NCI-H345 treated with DMSO at 0.1 percent for 48 hours (cell line): ENCODE results near the gene CHPF.

Experiments
- DNase-seq: peaks from one replicate; lab custom pipeline; 2025; ENCODE audit not compliant: unreplicated experiment; lab: John Stamatoyannopoulos, UW

The CHPF gene, protein sequence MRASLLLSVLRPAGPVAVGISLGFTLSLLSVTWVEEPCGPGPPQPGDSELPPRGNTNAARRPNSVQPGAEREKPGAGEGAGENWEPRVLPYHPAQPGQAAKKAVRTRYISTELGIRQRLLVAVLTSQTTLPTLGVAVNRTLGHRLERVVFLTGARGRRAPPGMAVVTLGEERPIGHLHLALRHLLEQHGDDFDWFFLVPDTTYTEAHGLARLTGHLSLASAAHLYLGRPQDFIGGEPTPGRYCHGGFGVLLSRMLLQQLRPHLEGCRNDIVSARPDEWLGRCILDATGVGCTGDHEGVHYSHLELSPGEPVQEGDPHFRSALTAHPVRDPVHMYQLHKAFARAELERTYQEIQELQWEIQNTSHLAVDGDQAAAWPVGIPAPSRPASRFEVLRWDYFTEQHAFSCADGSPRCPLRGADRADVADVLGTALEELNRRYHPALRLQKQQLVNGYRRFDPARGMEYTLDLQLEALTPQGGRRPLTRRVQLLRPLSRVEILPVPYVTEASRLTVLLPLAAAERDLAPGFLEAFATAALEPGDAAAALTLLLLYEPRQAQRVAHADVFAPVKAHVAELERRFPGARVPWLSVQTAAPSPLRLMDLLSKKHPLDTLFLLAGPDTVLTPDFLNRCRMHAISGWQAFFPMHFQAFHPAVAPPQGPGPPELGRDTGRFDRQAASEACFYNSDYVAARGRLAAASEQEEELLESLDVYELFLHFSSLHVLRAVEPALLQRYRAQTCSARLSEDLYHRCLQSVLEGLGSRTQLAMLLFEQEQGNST

DNA sequence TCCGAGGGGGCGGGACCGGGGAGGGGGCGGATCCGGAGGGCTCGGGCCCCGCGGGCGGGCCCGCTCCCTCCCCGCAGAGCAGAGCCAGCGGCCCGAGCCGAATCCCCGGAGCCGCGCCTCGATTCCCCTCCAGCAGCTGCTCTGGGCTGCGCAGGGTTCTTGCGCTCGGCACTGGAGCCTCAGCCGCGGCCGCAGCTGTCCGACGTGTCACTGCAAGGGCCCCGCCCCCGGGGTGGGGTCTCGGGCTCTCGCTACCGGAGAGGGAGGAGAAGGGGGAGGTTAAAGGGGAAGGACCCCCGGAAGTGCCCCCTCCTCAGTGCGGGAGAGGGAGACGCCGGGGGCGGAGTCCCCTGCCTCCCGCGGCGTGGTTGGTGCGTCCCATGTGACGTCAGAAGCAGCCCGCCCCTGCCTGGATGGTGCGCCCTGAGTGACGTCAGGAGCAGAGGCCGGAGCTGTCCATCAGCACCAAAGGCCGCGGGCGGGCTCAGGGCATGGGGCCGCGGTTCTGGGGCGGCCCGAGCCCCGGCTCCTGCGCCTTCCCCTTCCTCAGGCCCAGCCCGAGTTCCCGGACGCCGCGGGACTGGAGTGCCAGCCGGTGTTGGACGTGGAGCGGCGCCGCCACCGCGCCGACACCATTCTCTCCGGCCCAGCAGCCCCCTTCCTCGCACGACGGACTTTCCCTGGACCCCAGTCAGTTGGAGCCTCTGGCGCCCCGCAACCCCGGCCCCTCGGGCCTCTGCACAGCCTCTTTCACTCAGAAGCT lies at the start of gene CHPF, which contains the start of gene TMEM198:
Gene CHPF (minus strand): TSS at position 214 of the 763 bp plus-strand sequence. CDS start 271 bp downstream, outside the sequence.
Gene TMEM198 (plus strand): TSS at position 433 of the 763 bp plus-strand sequence. CDS start 700 bp downstream, outside the sequence.
- peak; percentile 94 for DNase-seq

DNA sequence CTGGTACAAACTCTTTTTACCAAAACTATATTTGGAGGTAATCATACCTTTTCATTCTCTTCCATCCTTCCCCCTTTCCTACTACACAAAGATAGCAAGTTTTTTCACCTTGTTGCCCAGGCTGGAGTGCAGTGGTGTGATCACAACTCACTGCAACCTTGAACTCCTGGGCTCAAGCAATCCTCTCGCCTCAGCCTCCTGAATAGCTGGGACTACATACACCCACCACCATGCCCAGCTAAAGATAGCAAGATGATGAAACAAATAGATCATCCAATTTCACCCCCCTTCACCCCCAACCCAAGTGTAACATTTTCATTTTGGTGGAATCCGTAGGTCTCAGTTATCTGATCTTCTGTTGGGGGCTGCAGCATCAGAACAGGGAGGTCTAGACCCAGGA lies 49.5 kb upstream of the CHPF start:
- DNase-seq, result no peak

DNA sequence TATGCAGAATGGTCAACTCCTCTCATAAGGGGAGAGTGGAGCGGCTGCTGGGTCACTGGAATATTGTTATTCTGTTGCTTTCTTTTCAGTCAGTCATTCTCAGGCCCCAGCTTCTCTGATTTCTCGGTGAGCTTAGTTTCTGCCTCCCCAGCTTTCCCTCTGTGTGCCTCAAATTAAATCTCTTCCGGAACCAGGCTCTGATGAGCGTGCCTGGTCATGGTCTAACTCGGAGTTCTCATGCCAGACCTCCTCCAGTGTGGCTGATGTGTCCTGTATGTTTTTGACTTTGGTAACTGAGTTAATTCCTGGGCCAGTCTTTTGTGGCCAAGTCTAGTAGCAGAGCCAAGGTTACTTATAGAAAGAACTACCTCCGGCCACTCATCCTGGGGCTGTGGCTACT lies 49.1 kb upstream of the CHPF start:
- DNase-seq, result no peak

DNA sequence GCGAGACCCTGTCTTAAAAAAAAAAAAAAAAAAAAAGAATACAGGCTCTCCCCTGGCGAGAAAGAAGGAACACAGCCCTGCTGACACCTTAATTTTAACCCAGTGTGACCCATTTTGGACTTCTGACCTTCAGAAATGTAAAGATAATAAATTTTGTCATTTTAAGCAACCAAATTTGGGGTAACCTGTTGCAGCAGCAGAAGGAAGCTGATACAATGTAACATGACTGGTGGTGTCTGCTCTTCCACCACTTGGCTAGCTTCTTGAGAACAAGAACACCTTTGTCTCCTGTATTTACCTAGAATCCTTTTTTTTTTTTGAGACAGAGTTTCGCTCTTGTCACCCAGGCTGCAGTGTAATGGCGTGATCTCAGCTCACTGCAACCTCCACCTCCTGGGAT lies 47.5 kb upstream of the CHPF start:
- DNase-seq, result no peak

DNA sequence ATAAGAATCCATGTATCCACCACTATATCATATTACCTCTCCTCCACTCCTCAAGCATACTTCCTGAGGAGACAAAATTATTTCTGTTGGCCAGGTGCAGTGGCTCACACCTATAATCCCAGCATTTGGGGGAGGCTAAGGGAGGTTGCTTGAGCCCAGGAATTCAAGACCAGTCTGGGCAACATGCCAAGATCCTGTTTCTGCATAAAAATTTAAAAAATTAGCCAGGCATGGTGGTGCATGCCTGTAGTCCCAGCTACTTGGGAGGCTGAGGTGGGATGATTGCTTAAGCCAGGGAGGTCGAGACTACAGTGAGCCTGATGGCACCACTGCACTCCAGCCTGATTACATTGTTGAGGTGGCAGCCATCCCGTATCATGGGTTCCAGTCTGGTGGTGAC lies 37.7 kb upstream of the CHPF start:
- no peak for DNase-seq

DNA sequence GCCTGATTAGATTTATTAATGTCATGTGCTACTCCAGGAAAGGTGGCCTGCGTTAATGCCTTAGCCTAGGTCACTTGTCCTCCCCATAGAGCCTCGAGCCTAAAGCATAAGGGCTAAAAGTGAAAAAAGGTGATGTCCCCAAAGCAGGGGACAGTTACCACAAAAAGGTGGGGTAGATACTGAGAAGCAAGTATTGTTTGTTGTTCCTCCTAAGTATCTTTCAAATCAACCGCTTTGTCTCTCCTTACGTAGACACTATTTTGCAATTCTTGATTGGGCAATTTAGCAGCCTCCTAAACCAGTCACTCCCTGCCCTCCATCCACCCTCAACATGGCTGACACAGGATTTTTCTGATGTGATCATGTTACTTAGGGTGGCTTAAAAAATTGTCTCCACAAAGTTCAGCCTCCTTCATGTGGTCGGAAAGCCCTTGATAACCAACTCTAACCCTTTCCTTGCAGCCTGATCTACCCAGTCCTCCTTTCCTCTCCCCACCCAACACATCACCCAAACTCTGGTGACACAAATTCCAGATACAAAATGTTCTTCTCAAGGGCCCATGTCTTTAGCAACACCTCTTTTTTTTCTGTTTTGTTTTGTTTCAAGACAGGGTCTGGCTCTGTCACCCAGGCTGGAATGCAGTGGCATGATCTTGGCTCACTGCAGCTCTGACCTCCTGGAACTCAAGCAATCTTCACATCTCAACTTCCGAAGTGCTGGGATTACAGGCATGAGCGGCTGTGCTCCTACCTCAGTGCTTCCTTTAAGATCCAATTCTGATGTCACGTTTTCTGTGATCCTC lies 35.4 kb upstream of the CHPF start:
- DNase-seq, result no peak

DNA sequence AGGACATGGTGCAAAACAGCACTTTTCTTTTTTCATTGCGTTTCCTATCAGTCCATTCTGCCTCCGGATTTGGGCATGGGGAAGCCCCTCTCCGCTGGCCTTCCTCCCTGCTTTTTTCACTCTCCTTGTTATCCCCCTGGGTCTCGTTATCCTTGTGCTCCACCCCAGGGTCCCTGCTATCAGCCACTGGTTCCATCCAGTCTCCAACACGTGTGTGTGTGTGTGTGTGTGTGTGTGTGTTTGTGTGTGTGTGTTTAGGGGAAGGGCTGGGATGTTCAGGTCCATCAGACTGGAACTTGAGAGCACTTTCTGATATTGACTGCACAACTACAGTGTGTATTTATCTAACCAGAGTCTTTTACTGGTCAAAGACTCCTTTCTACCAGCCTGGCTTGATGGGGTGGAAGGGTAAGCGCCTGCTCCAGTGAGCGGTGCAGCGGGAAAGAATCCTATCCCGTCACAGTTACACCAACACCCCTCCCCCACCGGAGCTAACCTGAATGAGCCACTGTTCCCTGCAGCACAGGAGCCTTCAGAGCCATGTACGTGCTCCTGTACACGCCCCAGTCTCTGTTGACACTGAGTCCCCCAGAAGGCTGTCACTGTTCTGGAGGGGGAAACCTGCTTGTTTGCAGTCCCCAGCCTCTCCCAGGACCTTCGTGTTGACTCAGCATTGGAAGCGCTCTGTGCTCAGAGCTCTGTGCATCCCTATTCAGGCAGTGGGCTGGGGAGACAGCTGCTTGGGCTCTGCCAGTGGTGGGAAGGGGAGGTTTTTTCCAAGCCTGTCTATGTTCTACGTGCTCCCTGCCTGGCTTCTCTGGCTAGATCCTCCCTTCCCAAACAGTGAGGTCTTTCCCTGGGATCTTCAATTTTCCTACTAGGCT lies 33.1 kb upstream of the CHPF start:
- peak; percentile 65 for DNase-seq

DNA sequence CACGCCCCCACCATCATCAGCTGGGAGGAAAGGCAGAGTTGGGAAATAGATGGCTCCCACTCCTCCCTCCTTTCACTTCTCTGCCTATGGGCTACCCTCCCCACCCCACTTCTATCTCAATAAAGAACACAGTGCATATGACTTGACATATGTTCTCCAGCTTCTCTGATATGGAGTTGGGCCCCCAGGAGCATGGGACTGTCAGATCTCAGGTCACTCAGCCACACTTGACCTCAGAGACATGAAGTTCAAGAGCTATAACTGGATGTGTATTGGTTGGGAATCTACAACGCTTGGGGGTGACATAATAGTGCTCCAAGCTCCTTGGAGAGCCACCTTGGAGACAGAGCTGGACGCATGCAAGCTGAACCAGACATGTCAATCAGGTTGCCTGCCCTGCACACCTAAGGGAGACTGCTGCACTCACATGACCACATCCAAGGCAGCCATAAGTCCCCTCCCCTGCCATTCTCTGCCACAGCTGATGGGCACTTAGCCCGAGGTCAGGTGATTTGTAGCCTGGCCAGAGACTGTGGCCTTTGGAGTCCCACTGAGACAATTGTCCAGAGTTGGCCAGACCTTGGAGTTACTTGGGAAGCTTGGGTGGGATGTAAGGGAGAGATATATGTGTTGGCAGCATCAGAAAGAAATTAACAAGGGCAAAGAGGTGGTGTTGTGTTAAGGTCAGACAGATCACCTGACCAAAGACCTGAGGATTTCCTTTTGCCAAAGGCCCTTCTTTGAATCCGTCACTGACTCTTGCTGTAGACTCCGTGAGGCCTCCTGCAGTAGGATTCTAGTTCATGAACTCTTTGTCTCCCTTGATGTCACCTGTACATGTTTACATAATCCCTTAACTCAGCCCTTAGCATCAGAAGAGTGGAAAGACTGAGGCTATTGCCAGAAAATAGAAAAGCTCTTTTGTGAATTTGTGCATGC lies 32.2 kb upstream of the CHPF start:
- peak; percentile 27 for DNase-seq

DNA sequence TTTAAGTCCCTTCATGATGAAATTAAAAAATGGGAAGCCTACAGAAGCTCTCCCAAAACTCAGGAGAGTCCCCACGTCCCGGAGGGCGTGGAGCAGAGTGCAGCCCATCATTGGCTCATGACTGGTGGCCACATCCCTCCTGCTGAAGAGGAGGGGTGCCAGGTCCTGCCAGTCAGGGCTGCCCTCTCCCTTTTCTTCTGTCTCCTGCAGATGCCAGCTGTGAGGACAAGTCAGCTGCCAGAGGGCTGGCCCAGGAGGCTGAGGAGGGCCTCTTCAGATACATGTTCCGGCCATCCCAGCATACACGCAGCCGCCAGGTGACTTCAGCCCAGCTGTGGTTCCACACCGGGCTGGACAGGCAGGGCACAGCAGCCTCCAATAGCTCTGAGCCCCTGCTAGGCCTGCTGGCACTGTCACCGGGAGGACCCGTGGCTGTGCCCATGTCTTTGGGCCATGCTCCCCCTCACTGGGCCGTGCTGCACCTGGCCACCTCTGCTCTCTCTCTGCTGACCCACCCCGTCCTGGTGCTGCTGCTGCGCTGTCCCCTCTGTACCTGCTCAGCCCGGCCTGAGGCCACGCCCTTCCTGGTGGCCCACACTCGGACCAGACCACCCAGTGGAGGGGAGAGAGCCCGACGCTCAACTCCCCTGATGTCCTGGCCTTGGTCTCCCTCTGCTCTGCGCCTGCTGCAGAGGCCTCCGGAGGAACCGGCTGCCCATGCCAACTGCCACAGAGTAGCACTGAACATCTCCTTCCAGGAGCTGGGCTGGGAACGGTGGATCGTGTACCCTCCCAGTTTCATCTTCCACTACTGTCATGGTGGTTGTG lies 31.1 kb upstream of the CHPF start:
- DNase-seq, result no peak

DNA sequence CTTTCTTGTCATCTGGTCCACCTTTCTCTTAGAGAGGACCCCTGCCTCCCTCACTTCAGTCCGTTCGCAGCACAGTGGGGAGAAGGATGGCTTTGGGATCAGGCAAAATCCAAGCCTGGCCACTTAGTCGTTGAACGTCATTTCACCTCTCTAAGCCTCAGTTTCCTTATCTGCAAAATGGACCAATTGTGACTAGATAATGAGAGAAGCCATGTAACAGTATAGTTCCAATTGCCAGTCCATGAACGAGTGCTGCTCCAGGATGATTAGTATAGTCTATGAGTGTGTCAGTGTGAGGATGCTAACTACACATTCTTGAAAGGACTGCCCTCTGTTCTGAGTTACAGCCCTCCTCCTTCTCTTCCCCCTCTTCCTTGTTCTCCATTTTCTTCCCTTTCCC lies 29.6 kb upstream of the CHPF start:
- DNase-seq, result peak; percentile 100

DNA sequence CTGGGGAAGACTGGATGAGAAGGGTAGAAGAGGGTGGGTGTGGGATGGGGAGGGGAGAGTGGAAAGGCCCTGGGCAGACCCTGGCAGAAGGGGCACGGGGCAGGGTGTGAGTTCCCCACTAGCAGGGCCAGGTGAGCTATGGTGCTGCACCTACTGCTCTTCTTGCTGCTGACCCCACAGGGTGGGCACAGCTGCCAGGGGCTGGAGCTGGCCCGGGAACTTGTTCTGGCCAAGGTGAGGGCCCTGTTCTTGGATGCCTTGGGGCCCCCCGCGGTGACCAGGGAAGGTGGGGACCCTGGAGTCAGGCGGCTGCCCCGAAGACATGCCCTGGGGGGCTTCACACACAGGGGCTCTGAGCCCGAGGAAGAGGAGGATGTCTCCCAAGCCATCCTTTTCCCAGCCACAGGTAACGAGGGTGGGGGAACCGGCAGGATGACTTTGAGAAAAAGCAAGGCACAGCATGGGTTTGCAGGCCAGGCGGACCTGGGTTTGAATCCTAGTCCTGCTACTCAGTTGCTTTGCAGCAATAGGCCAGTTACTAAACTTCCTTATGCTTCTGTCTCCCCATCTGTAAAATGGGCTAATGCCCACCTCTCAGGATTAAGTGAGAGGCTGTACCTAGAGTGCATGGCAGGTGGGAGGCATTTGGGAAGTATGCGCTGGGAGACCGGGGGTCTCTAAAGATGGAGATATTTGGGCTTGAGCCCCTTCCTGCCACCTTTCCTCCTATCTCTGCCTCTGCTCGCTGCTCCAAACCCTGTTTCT lies 28.8 kb upstream of the CHPF start, which contains the start of gene INHA:
Gene INHA (plus strand): TSS at position 74 of the 765 bp plus-strand sequence. CDS start 65 bp downstream, at position 139.
- DNase-seq, result no peak

DNA sequence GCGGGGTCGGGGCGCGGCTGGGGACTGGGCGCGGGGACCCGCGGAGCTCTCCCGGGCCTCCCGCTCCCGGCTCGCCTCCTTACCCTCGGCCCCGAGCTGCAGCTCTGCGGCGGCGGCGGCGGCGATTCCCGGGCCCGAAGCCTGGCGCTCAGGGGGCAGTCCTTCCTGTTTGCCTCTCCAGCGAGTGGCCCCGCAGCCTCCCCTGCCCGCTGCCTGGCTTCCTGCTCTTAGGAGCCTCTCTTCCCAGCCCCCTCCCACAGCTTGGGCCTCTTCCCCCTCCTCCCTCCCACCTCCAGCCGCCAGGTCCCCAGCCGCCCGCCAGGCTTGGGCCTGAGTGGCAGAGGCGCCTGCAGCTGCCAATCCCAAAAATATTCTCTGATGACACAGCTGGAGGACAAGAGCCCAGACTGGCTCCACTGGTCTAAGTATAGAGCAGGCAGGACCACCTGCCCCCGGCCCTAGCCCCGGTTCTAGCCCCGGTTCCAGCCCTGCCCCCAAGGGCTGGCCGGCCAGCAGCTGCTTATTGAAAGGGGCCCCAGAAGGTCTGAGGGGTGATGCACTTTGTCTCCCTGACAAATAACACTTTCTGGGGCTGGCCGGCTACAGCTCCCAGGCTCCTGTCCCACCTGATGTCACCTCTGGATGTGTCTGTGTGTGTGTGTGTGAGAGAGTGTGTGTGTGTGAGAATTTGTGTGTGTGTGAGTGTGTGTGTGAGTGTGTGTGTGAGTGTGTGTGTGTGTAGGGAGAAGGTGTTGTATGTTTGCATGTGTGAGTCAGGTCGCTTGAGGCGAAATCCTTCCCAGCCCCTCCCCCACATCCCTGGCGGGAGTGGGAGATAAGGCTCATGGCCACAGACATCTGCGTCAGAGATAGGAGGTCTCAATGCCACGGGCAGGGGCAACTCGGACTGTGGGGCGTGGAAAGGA lies 28.0 kb upstream of the CHPF start, which contains the start of gene OBSL1:
Gene OBSL1 (minus strand): TSS at position 229 of the 926 bp plus-strand sequence. CDS start 307 bp downstream, outside the sequence.
- DNase-seq, result peak; percentile 56

DNA sequence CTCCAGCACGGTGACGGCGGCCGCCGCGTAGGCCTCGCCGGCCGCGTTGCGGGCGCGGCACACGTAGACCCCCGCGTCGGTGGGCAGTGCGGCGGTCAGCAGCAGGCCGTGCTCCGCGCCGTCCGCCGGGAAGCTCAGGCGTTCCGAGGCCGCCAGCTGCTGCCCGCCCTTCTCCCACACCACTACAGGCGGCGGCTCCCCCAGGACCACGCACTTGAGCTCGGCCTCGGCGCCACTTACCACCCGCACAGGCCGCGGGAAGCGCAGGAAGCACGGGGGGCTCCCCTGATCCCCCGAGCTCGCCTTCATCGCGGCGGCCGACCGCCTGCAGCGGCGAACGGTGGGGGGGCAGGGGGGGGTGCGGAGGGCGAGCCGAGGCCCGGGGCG lies 27.3 kb upstream of the CHPF start:
- DNase-seq, result no peak

DNA sequence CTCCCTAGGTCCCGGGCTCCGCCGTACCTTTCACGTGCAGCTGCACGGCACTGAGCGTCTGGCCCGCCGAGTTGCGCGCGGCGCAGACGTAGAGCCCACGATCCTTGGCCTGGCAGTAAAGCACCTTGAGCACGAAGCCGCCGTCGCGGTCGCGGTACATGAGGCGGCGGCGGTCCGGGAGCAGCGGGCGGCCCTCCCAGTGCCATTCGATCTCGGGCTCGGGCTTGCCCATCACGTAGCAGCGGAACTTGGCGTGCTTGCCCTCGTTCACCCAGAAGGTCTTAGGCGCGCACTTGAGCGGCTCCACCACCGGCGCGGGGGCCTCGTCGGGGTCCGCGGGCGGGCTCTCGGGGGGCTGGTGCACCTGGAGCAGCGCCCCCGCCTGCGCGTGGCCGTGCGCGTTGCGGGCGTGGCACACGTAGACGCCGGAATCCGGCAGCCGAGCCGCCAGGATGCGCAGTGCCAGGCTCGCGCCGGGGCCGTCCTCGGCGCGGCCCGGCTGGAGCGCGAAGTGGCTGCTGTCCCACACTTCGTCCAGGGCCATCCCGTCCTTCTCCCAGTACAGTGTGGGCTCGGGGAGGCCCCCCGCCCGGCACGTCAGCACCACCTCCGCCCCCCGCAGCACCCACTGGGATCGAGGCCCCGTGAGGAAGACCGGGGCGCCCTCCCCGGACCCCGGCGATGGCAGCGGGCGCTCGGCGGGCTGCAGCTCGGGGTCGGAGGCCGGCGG lies 26.8 kb upstream of the CHPF start:
- no peak for DNase-seq

DNA sequence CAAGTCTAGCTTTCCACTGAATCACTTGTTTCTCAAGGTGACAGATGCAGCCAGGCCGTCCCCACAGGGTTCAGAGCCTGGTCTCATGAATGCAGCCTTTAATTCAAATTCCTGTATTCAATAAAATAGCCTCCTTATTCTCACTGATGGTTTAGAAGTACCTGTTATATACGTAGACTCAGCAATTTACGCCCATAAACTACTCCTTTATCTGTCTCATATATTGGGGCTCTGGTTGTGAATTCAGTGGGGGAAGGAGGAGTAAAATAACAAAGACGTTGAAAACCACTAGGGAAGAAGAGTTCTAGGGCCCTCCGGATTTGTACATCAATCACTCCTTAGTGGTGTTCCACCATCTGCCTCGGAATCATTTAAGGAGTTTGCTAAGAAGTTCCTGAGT lies 26.0 kb upstream of the CHPF start:
- no peak for DNase-seq
